Measurements from ENCODE around the gene POMC.

Gene POMC

DNA sequence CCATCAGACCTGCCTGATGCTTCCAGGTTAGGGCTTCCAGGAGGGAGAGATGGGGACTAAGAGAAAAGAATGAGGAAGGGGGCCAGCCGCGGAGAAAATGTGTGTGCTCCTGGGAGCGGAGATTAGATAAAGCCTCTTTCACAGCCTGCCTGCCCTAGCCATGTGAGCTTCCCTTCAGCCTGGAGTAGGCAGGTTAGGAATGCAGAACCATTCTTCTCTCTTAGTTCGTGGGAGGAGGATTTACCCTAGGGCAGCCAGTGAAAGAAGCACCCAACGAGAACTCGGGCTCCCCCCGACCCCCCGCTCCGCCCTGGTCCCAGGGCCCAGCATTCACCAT, 36.1 kb downstream of the POMC start:
- H3K4me3 ChIP-seq (ENCODE audit: low read length, poor library complexity, severe bottlenecking), result no peak overlapping the region
- no peak overlapping the region for H3K4me2 ChIP-seq (ENCODE audit: low read depth, low read length, poor library complexity, severe bottlenecking)
- no peaks in the 10 kb centered on the region for H3F3A ChIP-seq (ENCODE audit: low read depth)
- H3K9ac ChIP-seq (ENCODE audit: low read depth, low read length, poor library complexity, severe bottlenecking), result no peak overlapping the region
- TF ChIP-seq, protein P1, sequence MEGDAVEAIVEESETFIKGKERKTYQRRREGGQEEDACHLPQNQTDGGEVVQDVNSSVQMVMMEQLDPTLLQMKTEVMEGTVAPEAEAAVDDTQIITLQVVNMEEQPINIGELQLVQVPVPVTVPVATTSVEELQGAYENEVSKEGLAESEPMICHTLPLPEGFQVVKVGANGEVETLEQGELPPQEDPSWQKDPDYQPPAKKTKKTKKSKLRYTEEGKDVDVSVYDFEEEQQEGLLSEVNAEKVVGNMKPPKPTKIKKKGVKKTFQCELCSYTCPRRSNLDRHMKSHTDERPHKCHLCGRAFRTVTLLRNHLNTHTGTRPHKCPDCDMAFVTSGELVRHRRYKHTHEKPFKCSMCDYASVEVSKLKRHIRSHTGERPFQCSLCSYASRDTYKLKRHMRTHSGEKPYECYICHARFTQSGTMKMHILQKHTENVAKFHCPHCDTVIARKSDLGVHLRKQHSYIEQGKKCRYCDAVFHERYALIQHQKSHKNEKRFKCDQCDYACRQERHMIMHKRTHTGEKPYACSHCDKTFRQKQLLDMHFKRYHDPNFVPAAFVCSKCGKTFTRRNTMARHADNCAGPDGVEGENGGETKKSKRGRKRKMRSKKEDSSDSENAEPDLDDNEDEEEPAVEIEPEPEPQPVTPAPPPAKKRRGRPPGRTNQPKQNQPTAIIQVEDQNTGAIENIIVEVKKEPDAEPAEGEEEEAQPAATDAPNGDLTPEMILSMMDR (conservative IDR thresholded peaks at IDR 0.05; ENCODE audit: low read length), result no peak
- TF ChIP-seq EZH2phosphoT487 (IDR thresholded peaks at IDR 0.05; ENCODE audit: borderline replicate concordance), result no peak
- H3K36me3 ChIP-seq (ENCODE audit: insufficient read depth, low read length), result no peaks in the 10 kb centered on the region
- H3K4me1 ChIP-seq (ENCODE audit: insufficient read depth, low read length, poor library complexity, severe bottlenecking), result no peaks in the 10 kb centered on the region
- H4K20me1 ChIP-seq (ENCODE audit: insufficient read depth, low read length, poor library complexity, severe bottlenecking), result no peaks in the 10 kb centered on the region
- H2AFZ ChIP-seq (ENCODE audit: low read length), result no peak overlapping the region
- no peaks in the 10 kb centered on the region for H3K79me2 ChIP-seq (ENCODE audit: insufficient read depth, low read length)
- no peaks in the 10 kb centered on the region for H3K9me3 ChIP-seq (ENCODE audit: insufficient read depth, low read depth, low read length)
- H3K27me3 ChIP-seq (ENCODE audit: insufficient read depth, low read length, poor library complexity, severe bottlenecking), result no peaks in the 10 kb centered on the region
- no peaks in the 10 kb centered on the region for H3K9me2 ChIP-seq (replicated peaks; ENCODE audit: low read depth, low read length)

DNA sequence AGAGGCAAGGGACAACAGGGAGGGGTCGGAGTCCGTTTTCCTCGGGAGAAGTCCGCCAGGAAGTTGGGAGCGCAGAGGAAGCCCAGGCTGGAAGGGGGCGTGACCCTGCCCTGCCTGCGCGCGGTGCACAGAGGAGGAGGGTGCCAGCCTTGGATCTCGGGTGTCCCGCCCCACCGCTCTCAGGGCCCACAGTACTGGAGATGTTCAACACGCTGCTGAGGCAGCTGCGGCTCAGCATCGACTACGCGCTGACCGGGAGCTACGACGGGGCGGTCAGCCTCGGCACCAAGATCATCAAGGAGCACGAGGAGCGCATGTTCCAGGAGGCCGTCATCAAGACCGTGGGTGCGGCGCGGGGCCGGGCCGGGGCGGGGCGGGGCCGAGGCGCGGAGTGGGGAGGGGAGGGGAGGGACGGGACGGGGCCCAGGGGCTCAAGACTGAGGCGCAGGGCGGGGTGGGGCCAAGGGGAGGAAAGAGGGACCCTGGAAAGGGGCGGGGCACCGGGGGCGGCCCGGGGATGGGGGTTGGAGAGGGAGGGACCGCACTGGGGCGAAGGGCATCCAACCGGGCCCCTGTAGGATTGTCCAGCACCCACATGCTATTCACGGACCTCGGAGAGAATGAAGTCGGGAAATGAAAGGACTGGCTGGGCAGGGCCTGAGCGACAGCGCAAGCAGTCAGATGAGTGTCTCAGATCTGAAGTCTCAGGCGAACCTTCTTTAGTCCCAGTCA, 36.6 kb downstream of the POMC start:
- Histone ChIP-seq H3K4me2 (ENCODE audit: low read depth, low read length, poor library complexity, severe bottlenecking) (no peak overlapping the region), H3K9ac (ENCODE audit: low read depth, low read length, poor library complexity, severe bottlenecking) (no peak overlapping the region), H2AFZ (ENCODE audit: low read length) (no peak overlapping the region)

DNA sequence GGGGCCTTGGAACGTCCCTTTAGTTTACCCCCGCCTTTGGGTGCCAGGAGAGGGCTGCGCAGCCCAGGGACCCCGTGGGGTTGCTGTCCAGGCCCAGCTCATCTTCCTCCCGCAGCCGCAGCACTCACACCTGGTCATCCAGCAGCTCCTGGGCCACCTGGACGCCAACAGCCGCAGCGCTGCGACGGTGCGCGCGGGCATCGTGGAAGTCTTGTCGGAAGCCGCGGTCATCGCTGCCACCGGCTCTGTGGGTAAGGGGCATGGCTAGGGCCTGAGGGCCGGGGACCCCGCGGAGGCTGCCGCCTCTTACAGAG, 37.2 kb downstream of the POMC start:
- H3K9me3 ChIP-seq (ENCODE audit: insufficient read depth, low read depth, low read length), result no peaks in the 10 kb centered on the region
- no peak overlapping the region for H2AFZ ChIP-seq (ENCODE audit: low read length)
- no peak overlapping the region for H3K4me3 ChIP-seq (ENCODE audit: low read length, poor library complexity, severe bottlenecking)
- no peaks in the 10 kb centered on the region for H3K36me3 ChIP-seq (ENCODE audit: insufficient read depth, low read length)
- H3F3A ChIP-seq (ENCODE audit: low read depth), result no peaks in the 10 kb centered on the region
- no peak overlapping the region for H3K9ac ChIP-seq (ENCODE audit: low read depth, low read length, poor library complexity, severe bottlenecking)
- no peaks in the 10 kb centered on the region for H3K79me2 ChIP-seq (ENCODE audit: insufficient read depth, low read length)
- no peak overlapping the region for H3K4me2 ChIP-seq (ENCODE audit: low read depth, low read length, poor library complexity, severe bottlenecking)
- no peaks in the 10 kb centered on the region for H3K27me3 ChIP-seq (ENCODE audit: insufficient read depth, low read length, poor library complexity, severe bottlenecking)
- no peaks in the 10 kb centered on the region for H3K9me2 ChIP-seq (replicated peaks; ENCODE audit: low read depth, low read length)
- no peaks in the 10 kb centered on the region for H4K20me1 ChIP-seq (ENCODE audit: insufficient read depth, low read length, poor library complexity, severe bottlenecking)
- TF ChIP-seq, protein P1 (conservative IDR thresholded peaks at IDR 0.05; ENCODE audit: low read length), result no peak
- no peak for TF ChIP-seq EZH2phosphoT487 (IDR thresholded peaks at IDR 0.05; ENCODE audit: borderline replicate concordance)
- H3K4me1 ChIP-seq (ENCODE audit: insufficient read depth, low read length, poor library complexity, severe bottlenecking), result no peaks in the 10 kb centered on the region

More for the DNA sequence above, 36.6 kb downstream of the POMC start:
- Histone ChIP-seq H4K20me1 (ENCODE audit: insufficient read depth, low read length, poor library complexity, severe bottlenecking) (no peaks in the 10 kb centered on the region), H3K9me2 (replicated peaks; ENCODE audit: low read depth, low read length) (no peaks in the 10 kb centered on the region), H3K27me3 (ENCODE audit: insufficient read depth, low read length, poor library complexity, severe bottlenecking) (no peaks in the 10 kb centered on the region), H3K4me3 (ENCODE audit: low read length, poor library complexity, severe bottlenecking) (no peak overlapping the region), H3K79me2 (ENCODE audit: insufficient read depth, low read length) (no peaks in the 10 kb centered on the region), H3K9me3 (ENCODE audit: insufficient read depth, low read depth, low read length) (no peaks in the 10 kb centered on the region), H3F3A (ENCODE audit: low read depth) (no peaks in the 10 kb centered on the region), H3K4me1 (ENCODE audit: insufficient read depth, low read length, poor library complexity, severe bottlenecking) (no peaks in the 10 kb centered on the region), H3K36me3 (ENCODE audit: insufficient read depth, low read length) (no peaks in the 10 kb centered on the region)
- TF ChIP-seq EZH2phosphoT487 (IDR thresholded peaks at IDR 0.05; ENCODE audit: borderline replicate concordance), result no peak

DNA sequence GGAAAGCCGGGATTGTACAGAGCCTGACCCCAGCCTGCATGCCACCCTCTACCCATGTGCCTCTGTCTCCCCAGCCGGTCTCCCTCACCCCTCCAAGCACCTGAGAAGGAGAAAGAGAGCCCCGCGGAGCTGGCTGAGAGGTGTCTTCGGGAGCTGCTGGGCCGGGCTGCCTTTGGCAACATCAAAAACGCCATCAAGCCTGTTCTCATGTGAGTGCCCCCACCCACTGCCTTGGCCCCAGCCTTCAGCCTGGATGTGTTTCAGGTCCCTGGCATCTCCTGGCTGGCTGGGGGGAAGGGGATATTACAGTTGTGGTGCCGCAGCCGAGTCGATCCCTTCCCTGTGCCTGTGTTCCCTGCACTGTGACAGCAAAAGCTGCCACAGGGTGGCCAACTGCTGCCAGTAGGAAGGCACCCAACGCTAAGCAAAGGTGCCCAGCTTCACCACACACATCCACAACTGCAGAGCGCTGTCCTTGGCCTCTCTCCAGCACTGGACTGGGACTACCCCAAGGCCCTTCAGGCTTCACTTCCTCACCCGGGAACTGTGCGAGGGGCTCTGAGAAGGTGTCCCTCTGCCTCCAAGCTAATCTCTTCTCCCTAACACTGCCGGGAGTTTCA, 38.4 kb downstream of the POMC start:
- Histone ChIP-seq H3K9me3 (ENCODE audit: insufficient read depth, low read depth, low read length) (no peaks in the 10 kb centered on the region), H3K9me2 (replicated peaks; ENCODE audit: low read depth, low read length) (no peaks in the 10 kb centered on the region), H3K27me3 (ENCODE audit: insufficient read depth, low read length, poor library complexity, severe bottlenecking) (no peaks in the 10 kb centered on the region), H3F3A (ENCODE audit: low read depth) (no peaks in the 10 kb centered on the region), H2AFZ (ENCODE audit: low read length) (no peak overlapping the region), H3K36me3 (ENCODE audit: insufficient read depth, low read length) (no peaks in the 10 kb centered on the region), H4K20me1 (ENCODE audit: insufficient read depth, low read length, poor library complexity, severe bottlenecking) (no peaks in the 10 kb centered on the region), H3K79me2 (ENCODE audit: insufficient read depth, low read length) (no peaks in the 10 kb centered on the region), H3K9ac (ENCODE audit: low read depth, low read length, poor library complexity, severe bottlenecking) (no peak overlapping the region), H3K4me3 (ENCODE audit: low read length, poor library complexity, severe bottlenecking) (no peak overlapping the region), H3K4me2 (ENCODE audit: low read depth, low read length, poor library complexity, severe bottlenecking) (no peak overlapping the region), H3K4me1 (ENCODE audit: insufficient read depth, low read length, poor library complexity, severe bottlenecking) (no peaks in the 10 kb centered on the region)
- TF ChIP-seq EZH2phosphoT487 (IDR thresholded peaks at IDR 0.05; ENCODE audit: borderline replicate concordance), result no peak
- TF ChIP-seq, protein P1 (conservative IDR thresholded peaks at IDR 0.05; ENCODE audit: low read length), result no peak; the same call in 1 of the 2 replicates

All from Loucy (cell line).